Measurements from ENCODE around the gene DSTN. TPM values are rescaled to one million over a fixed set of nuclear protein-coding genes. Genes with fewer than 3 reads are reported as not detected.

Gene DSTN
- total and polyA plus RNA-seq, 2 donors (not counting 3 experiments of a cell fraction or from before 2014, with no cell fraction given): 66.1 to 300 TPM

GRCh38 chr20:17633221-17633849 is 63.5 kb downstream of the DSTN start:
- no peaks in the 10 kb centered on the region for H3K27me3 ChIP-seq (ENCODE audit: control insufficient read depth in 2 of 2, insufficient read depth in 2 of 2, low read length in 2 of 2)
- no peak for DNase-seq (ENCODE audit: low read depth, low spot score)
- no peak overlapping the region for H3K4me3 ChIP-seq (replicated peaks in 1 of 3; ENCODE audit: insufficient read depth in 1 of 3, low read depth in 1 of 3, low read length in 3 of 3)
- no peak overlapping the region for H3K27ac ChIP-seq (ENCODE audit: insufficient read depth, low read depth, low read length)
- H4K20me1 ChIP-seq (replicated peaks; ENCODE audit: control insufficient read depth, extremely low read depth, insufficient read depth, low read length): no peaks in the 10 kb centered on the region
- H3K4me1 ChIP-seq (ENCODE audit: control insufficient read depth, extremely low read depth, insufficient read depth, low read length): no peaks in the 10 kb centered on the region
- ChIA-PET CTCF (interaction anchor here (1.2 kb wide), 3 partner anchors 8 to 97 kb away, joined by 3 to 4 read pairs (median 3); no protein-coding TSS in a partner anchor), POLR2A (no interaction called here)
- intact Hi-C loops (cut with micrococcal nuclease): no loop called here
- no TSS peak for BruUV-seq (replicated peaks)
- H3K4me2 ChIP-seq (ENCODE audit: insufficient read depth, low read length): no peak overlapping the region
- no peak overlapping the region for H3K9ac ChIP-seq (replicated peaks; ENCODE audit: extremely low read depth, insufficient read depth, low read length)
- H3K79me2 ChIP-seq (ENCODE audit: control insufficient read depth, insufficient read depth, low read length): no peaks in the 10 kb centered on the region
- dilution Hi-C loops (cut with MboI; ENCODE audit: extremely low pct_ligation_motif_present, low sequenced_read_pairs): no loop called here
- no peaks in the 10 kb centered on the region for H3K9me1 ChIP-seq (replicated peaks; ENCODE audit: control insufficient read depth, extremely low read depth, insufficient read depth, low read length)
- TF ChIP-seq MAX (IDR thresholded peaks at IDR 0.05; ENCODE audit: insufficient read depth, insufficient read length) (no peak), GATA2 (IDR thresholded peaks at IDR 0.05; ENCODE audit: insufficient read depth, insufficient read length, low read depth, low read length) (no peak), POLR2A (IDR thresholded peaks at IDR 0.05; ENCODE audit: low read depth, low read length) (no peak), FOS (IDR thresholded peaks at IDR 0.05; ENCODE audit: borderline replicate concordance, insufficient read depth, low read length) (no peak), MYC (IDR thresholded peaks at IDR 0.05; ENCODE audit: low read depth, low read length) (no peak), EZH2 (IDR thresholded peaks at IDR 0.05; ENCODE audit: borderline replicate concordance, low read depth, low read length, severe bottlenecking) (no peak), CTCF (IDR thresholded peaks at IDR 0.05; ENCODE audit: extremely low read depth in 1 of 2, insufficient read depth in 1 of 2, low read depth in 1 of 2, low read length in 2 of 2) (no peak), POLR2AphosphoS5 (IDR thresholded peaks at IDR 0.05; ENCODE audit: insufficient read depth, low read depth, low read length) (no peak), JUN (IDR thresholded peaks at IDR 0.05; ENCODE audit: borderline replicate concordance, insufficient read depth, insufficient read length, low read depth) (no peak)
- H3K36me3 ChIP-seq (ENCODE audit: control insufficient read depth in 2 of 2, extremely low read depth in 1 of 2, insufficient read depth in 2 of 2, low read length in 2 of 2): peaks cover 18 to 92% of the 10 kb centered on the region in 2 experiments
- H2AFZ ChIP-seq (ENCODE audit: low read depth, low read length): no peak overlapping the region
- FAIRE-seq: no peak
- no peaks in the 10 kb centered on the region for H3K9me3 ChIP-seq (replicated peaks; ENCODE audit: control insufficient read depth, insufficient read depth, low read length)

All from endothelial cell of umbilical vein (primary cell).